Raji (cell line): Measurements from ENCODE around the gene CYSTM1.

Experiments
- POLR2A ChIP-seq: IDR thresholded peaks from 2 replicates; pipeline ENCODE4 v1.6.1; 2011; ENCODE audit warnings: low read depth, low read length, control low read depth; ENCODE audit not compliant: insufficient read depth

The CYSTM1 gene

GRCh38 chr5:140143521-140144258, 31.3 kb upstream of the CYSTM1 start:
- no peak for TF ChIP-seq POLR2A

GRCh38 chr5:140145256-140145655, 29.7 kb upstream of the CYSTM1 start:
- TF ChIP-seq POLR2A: no peak

GRCh38 chr5:140145818-140146522, 29.0 kb upstream of the CYSTM1 start:
- no peak for TF ChIP-seq POLR2A

- TF ChIP-seq POLR2A: no peak
Observed at GRCh38 chr5:140146523-140146842, 28.5 kb upstream of the CYSTM1 start.

- no peak for TF ChIP-seq POLR2A
Observed at GRCh38 chr5:140147460-140147859, 27.5 kb upstream of the CYSTM1 start.

GRCh38 chr5:140148508-140148907, 26.5 kb upstream of the CYSTM1 start:
- TF ChIP-seq POLR2A: no peak

GRCh38 chr5:140150201-140150600, 24.8 kb upstream of the CYSTM1 start:
- no peak for TF ChIP-seq POLR2A

GRCh38 chr5:140151144-140152021, 23.6 kb upstream of the CYSTM1 start:
- TF ChIP-seq POLR2A: no peak

- no peak for TF ChIP-seq POLR2A
Observed at GRCh38 chr5:140152022-140152999, 22.7 kb upstream of the CYSTM1 start.

GRCh38 chr5:140153255-140153654, 21.7 kb upstream of the CYSTM1 start:
- no peak for TF ChIP-seq POLR2A

- no peak for TF ChIP-seq POLR2A
Observed at GRCh38 chr5:140153905-140154304, 21.1 kb upstream of the CYSTM1 start.

GRCh38 chr5:140157032-140157781, 17.8 kb upstream of the CYSTM1 start:
- no peak for TF ChIP-seq POLR2A

GRCh38 chr5:140159014-140159927, 15.7 kb upstream of the CYSTM1 start:
- TF ChIP-seq POLR2A: no peak
